H1 (cell line): ENCODE measurements around the gene ERICH3. TPM values are rescaled to one million over a fixed set of nuclear protein-coding genes. Genes with fewer than 3 reads are reported as not detected.

Source experiments
- CTCF ChIA-PET: fragments of 300-600 bp; sonication (Branson Sonifier 250); formaldehyde crosslinking; loops from one replicate; lab custom pipeline; 2021; ENCODE audit not compliant: partially characterized antibody; lab: Charles Lee
- POLR2A ChIA-PET: fragments of 300-600 bp; sonication (Branson Sonifier 250); formaldehyde crosslinking; loops from one replicate; lab custom pipeline; 2021; ENCODE audit warnings: inconsistent platforms; ENCODE audit not compliant: partially characterized antibody; lab: Charles Lee
- DNase-seq, 2 experiments: peaks; one replicate each; pipeline versions ENCODE4 v3.0.0 to v3.0.0-alpha.2; 2010 to 2022; ENCODE audit warnings: low spot score in 2 of 2, low read depth in 1 of 2, mixed read lengths in 1 of 2
- FAIRE-seq: peaks from 2 replicates; lab custom pipeline; 2011; peaks lifted over from hg19 to GRCh38; lab: Jason Lieb, UNC
- H2AFZ ChIP-seq: 2 replicates; pipeline ENCODE4 v1.8.1; 2012; ENCODE audit warnings: low read length, inconsistent platforms
- H2AK5ac ChIP-seq: 2 replicates; pipeline ENCODE4 v1.6.1; 2013; ENCODE audit warnings: low read depth, low read length
- H2BK120ac ChIP-seq: replicated peaks from 2 replicates; pipeline ENCODE3; 2013; ENCODE audit warnings: low read depth, low read length, inconsistent platforms
- H2BK12ac ChIP-seq: 2 replicates; pipeline ENCODE4 v1.6.1; 2013; ENCODE audit warnings: low read depth, low read length
- H2BK15ac ChIP-seq: 2 replicates; pipeline ENCODE4 v1.6.1; 2013; ENCODE audit warnings: low read length
- H2BK20ac ChIP-seq: 2 replicates; pipeline ENCODE4 v1.6.1; 2013; ENCODE audit warnings: low read length
- H2BK5ac ChIP-seq: 2 replicates; pipeline ENCODE4 v1.6.1; 2013; ENCODE audit warnings: low read depth, low read length
- H3K14ac ChIP-seq: 2 replicates; pipeline ENCODE4 v1.6.1; 2013; ENCODE audit warnings: inconsistent platforms; ENCODE audit not compliant: insufficient read length
- H3K18ac ChIP-seq: 2 replicates; pipeline ENCODE4 v1.6.1; 2013; ENCODE audit warnings: low read length; ENCODE audit errors: extremely low read depth
- H3K23ac ChIP-seq: 2 replicates; pipeline ENCODE4 v1.6.1; 2013; ENCODE audit warnings: inconsistent platforms; ENCODE audit not compliant: insufficient read length
- H3K23me2 ChIP-seq: 2 replicates; pipeline ENCODE4 v1.6.1; 2013; ENCODE audit warnings: low read depth, low read length
- H3K27ac ChIP-seq: 2 replicates; pipeline ENCODE4 v1.6.1; 2011; ENCODE audit warnings: low read depth, low read length, inconsistent platforms
- H3K27me3 ChIP-seq, 4 experiments: replicated peaks in 1 of 4; 1 replicate in 1 of 4; 2 replicates in 3 of 4; pipeline versions ENCODE4 v1.6.1 to v1.8.1; 2011 to 2013; ENCODE audit warnings: low read length in 3 of 4, mild to moderate bottlenecking in 3 of 4, inconsistent platforms in 2 of 4, mixed read lengths in 2 of 4, moderate library complexity in 1 of 4; ENCODE audit not compliant: control insufficient read depth in 3 of 4, insufficient read depth in 3 of 4; ENCODE audit errors: extremely low read depth in 1 of 4
- H3K36me3 ChIP-seq, 4 experiments: 2 replicates each; pipeline versions ENCODE4 v1.6.1 to v1.8.1; 2011 to 2013; ENCODE audit warnings: mild to moderate bottlenecking in 4 of 4, low read length in 3 of 4, moderate library complexity in 2 of 4, control low read depth in 1 of 4, inconsistent platforms in 1 of 4; ENCODE audit not compliant: insufficient read depth in 4 of 4, control insufficient read depth in 2 of 4
- H3K4ac ChIP-seq: replicated peaks from 2 replicates; pipeline ENCODE3; 2013; ENCODE audit warnings: low read length, low read depth, mixed read lengths, inconsistent platforms; ENCODE audit not compliant: insufficient read length
- H3K4me1 ChIP-seq, 4 experiments: replicated peaks in 1 of 4; 1 replicate in 1 of 4; 2 replicates in 3 of 4; pipeline versions ENCODE4 v1.6.1 to v1.8.1; 2011 to 2013; ENCODE audit warnings: low read length in 3 of 4, inconsistent platforms in 2 of 4, mixed read lengths in 1 of 4; ENCODE audit not compliant: insufficient read depth in 4 of 4, control insufficient read depth in 3 of 4
- H3K4me2 ChIP-seq, 2 experiments: 2 replicates each; pipeline versions ENCODE4 v1.6.1 to v1.8.1; 2011 to 2013; ENCODE audit warnings: low read depth in 2 of 2, low read length in 2 of 2, control low read depth in 1 of 2, inconsistent platforms in 1 of 2, mild to moderate bottlenecking in 1 of 2; ENCODE audit not compliant: insufficient read depth in 1 of 2
- H3K4me3 ChIP-seq, 4 experiments: fragments of 200-600, 300-600 bp in 1 of 4; sonication (generic), shearing (Covaris generic), sonication (Bioruptor Twin) in 1 of 4; 2 replicates each; pipeline versions ENCODE4 v1.5.1 to v1.8.1; 2011 to 2016; ENCODE audit warnings: low read length in 4 of 4, low read depth in 3 of 4, control low read depth in 2 of 4, inconsistent platforms in 2 of 4, mild to moderate bottlenecking in 2 of 4, mixed read lengths in 1 of 4, moderate library complexity in 1 of 4; ENCODE audit not compliant: insufficient read depth in 2 of 4; ENCODE audit errors: extremely low read depth in 1 of 4
- H3K56ac ChIP-seq: replicated peaks from 2 replicates; pipeline ENCODE3; 2013; ENCODE audit warnings: low read depth, mild to moderate bottlenecking, mixed read lengths, low read length, inconsistent platforms; ENCODE audit not compliant: insufficient read length
- H3K79me1 ChIP-seq: 2 replicates; pipeline ENCODE4 v1.6.1; 2013; ENCODE audit warnings: low read depth, low read length, control low read depth
- H3K79me2 ChIP-seq, 2 experiments: 2 replicates each; pipeline versions ENCODE4 v1.6.1 to v1.8.1; 2012 to 2013; ENCODE audit warnings: low read length in 2 of 2, mild to moderate bottlenecking in 2 of 2, inconsistent platforms in 1 of 2; ENCODE audit not compliant: insufficient read depth in 2 of 2, control insufficient read depth in 1 of 2
- H3K9ac ChIP-seq, 4 experiments: replicated peaks in 1 of 4; 1 replicate in 1 of 4; 2 replicates in 3 of 4; pipeline versions ENCODE4 v1.6.1 to v1.8.1; 2011 to 2013; ENCODE audit warnings: low read depth in 3 of 4, low read length in 3 of 4, control low read depth in 2 of 4, mild to moderate bottlenecking in 2 of 4, moderate library complexity in 2 of 4, inconsistent platforms in 1 of 4; ENCODE audit errors: extremely low read depth in 1 of 4
- H3K9me3 ChIP-seq, 2 experiments: 2 replicates each; pipeline versions ENCODE4 v1.6.1 to v1.8.1; 2012 to 2013; ENCODE audit warnings: mild to moderate bottlenecking in 2 of 2, moderate library complexity in 2 of 2, control low read depth in 1 of 2, inconsistent platforms in 1 of 2, low read depth in 1 of 2, low read length in 1 of 2, mixed read lengths in 1 of 2; ENCODE audit not compliant: insufficient read depth in 2 of 2
- H4K20me1 ChIP-seq, 2 experiments: replicated peaks in 1 of 2; 2 replicates each; pipeline versions ENCODE3 to v1.8.1; 2011 to 2013; ENCODE audit warnings: inconsistent platforms in 2 of 2, low read length in 2 of 2, mild to moderate bottlenecking in 1 of 2; ENCODE audit not compliant: insufficient read depth in 2 of 2, control insufficient read depth in 1 of 2
- H4K5ac ChIP-seq: 2 replicates; pipeline ENCODE4 v1.6.1; 2013; ENCODE audit warnings: low read length, low read depth, mixed read lengths, inconsistent platforms; ENCODE audit not compliant: insufficient read length
- H4K8ac ChIP-seq: 2 replicates; pipeline ENCODE4 v1.8.0; 2013; ENCODE audit warnings: mild to moderate bottlenecking, moderate library complexity, low read length, inconsistent platforms; ENCODE audit not compliant: insufficient read depth; ENCODE audit errors: extremely low read depth
- H4K91ac ChIP-seq: replicated peaks from 2 replicates; pipeline ENCODE3; 2013; ENCODE audit warnings: low read length, mixed read lengths, inconsistent platforms; ENCODE audit not compliant: insufficient read length
- CBX8 ChIP-seq: fragments of 300-800, 300-1000 bp; sonication (generic); IDR thresholded peaks from 2 replicates; pipeline ENCODE4 v1.7.1; 2016; ENCODE audit warnings: low read depth, low read length, borderline replicate concordance
- USF2 ChIP-seq: IDR thresholded peaks from 2 replicates; pipeline ENCODE4 v1.6.1; 2011; ENCODE audit warnings: low read length, improper control_type of control experiment
- polyA plus RNA-seq, 7 experiments: library from polyadenylated mRNA; depleted of rRNA in 3 of 7; stranded (reverse) in 5 of 7; unstranded in 2 of 7; fragments of >200 nt in 5 of 7; fragments of 200-250 nt in 2 of 7; gene quantifications; 1 replicate in 5 of 7; 2 replicates in 1 of 7; 4 replicates in 1 of 7; pipeline versions ENCODE4 v1.2.1 to v1.2.3, GENCODE V29; 2011 to 2013; ENCODE audit warnings: missing spikeins in 2 of 7, mixed read lengths in 2 of 7
- total RNA-seq: library from RNA; stranded (reverse); fragmentation: NEBNext Ultra II Directional; extraction: Animal tissue kit (Norgen Biotek cat#: 25700); gene quantifications from 2 replicates; pipeline ENCODE4 v1.2.1, GENCODE V29; 2021

The ERICH3 gene
- total and polyA plus RNA-seq, 2 of the 8 experiments (the other 6 are each of a cell fraction or from before 2014, with no cell fraction given), result 0.02 TPM; not detected in 1

- FAIRE-seq, result no peak
- H2BK5ac ChIP-seq, result no peak overlapping the region
- ChIA-PET CTCF (interaction anchor here (1.5 kb wide), 1 partner anchor 10 kb away, joined by 3 read pairs; no protein-coding TSS in a partner anchor), POLR2A (no interaction called here)
- no peak overlapping the region for H4K91ac ChIP-seq
- no peak overlapping the region for H3K14ac ChIP-seq
- H3K4me3 ChIP-seq, result no peak overlapping the region
- no peak overlapping the region for H2BK12ac ChIP-seq
- H3K79me1 ChIP-seq, result no peaks in the 10 kb centered on the region
- no peaks in the 10 kb centered on the region for H3K9me3 ChIP-seq
- H3K23ac ChIP-seq, result no peak overlapping the region
- H3K36me3 ChIP-seq, result peaks cover 0 to 2% (median 0%) of the 10 kb centered on the region in 4 experiments; a peak in 2 of 8 replicates
- H3K18ac ChIP-seq, result no peak overlapping the region
- no peaks in the 10 kb centered on the region for H3K27me3 ChIP-seq
- H2BK120ac ChIP-seq, result no peak overlapping the region
- H2AK5ac ChIP-seq, result no peak overlapping the region
- no peaks in the 10 kb centered on the region for H3K79me2 ChIP-seq
- DNase-seq, result no peak
- H2BK20ac ChIP-seq, result no peak overlapping the region
- H3K27ac ChIP-seq, result no peak overlapping the region
- no peaks in the 10 kb centered on the region for H4K20me1 ChIP-seq
- no peaks in the 10 kb centered on the region for H3K4me1 ChIP-seq
- H3K4ac ChIP-seq, result no peak overlapping the region
- no peak overlapping the region for H3K4me2 ChIP-seq
- H4K8ac ChIP-seq, result no peak overlapping the region
- TF ChIP-seq USF2 (no peak), CBX8 (no peak)
- no peak overlapping the region for H3K56ac ChIP-seq
- no peaks in the 10 kb centered on the region for H3K23me2 ChIP-seq
- no peak overlapping the region for H4K5ac ChIP-seq
- H2AFZ ChIP-seq, result no peak overlapping the region
- no peak overlapping the region for H3K9ac ChIP-seq
- H2BK15ac ChIP-seq, result no peak overlapping the region
Observed at GRCh38 chr1:74699331-74699730, 25.7 kb upstream of the ERICH3 start.
